22Rv1 (cell line): ENCODE measurements around the gene KRTAP2-4.

ENCODE experiments used
- ZFX ChIP-seq: fragments of 450-650 bp; IDR thresholded peaks from 2 replicates; pipeline ENCODE4 v1.6.1; 2017; ENCODE audit warnings: antibody characterized with exemption, borderline replicate concordance
- TF ChIP-seq, protein P1 (sequence below): fragments of 450-650 bp; IDR thresholded peaks from 2 replicates; pipeline ENCODE4 v1.5.1; 2017; ENCODE audit warnings: mild to moderate bottlenecking

DNA sequence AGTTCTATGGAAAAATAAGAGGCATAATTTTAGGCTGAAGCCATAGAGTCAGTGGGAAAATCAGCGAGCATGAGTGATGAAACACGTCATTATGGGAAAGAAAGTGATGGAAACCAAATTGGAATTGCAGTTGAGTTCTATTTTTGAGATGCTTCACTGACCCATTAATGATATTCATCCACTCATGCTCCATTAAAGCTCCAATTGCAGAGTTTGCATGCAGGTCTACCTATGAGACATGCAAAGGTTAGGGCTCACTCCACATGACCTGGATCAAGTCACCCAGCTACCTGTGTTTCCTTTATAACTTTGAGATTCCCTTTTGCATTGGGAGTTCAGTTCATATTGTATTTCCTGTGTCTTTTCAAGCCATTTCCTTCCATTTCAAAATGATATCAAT, 8.0 kb upstream of the KRTAP2-4 start:
- TF ChIP-seq, protein P1, sequence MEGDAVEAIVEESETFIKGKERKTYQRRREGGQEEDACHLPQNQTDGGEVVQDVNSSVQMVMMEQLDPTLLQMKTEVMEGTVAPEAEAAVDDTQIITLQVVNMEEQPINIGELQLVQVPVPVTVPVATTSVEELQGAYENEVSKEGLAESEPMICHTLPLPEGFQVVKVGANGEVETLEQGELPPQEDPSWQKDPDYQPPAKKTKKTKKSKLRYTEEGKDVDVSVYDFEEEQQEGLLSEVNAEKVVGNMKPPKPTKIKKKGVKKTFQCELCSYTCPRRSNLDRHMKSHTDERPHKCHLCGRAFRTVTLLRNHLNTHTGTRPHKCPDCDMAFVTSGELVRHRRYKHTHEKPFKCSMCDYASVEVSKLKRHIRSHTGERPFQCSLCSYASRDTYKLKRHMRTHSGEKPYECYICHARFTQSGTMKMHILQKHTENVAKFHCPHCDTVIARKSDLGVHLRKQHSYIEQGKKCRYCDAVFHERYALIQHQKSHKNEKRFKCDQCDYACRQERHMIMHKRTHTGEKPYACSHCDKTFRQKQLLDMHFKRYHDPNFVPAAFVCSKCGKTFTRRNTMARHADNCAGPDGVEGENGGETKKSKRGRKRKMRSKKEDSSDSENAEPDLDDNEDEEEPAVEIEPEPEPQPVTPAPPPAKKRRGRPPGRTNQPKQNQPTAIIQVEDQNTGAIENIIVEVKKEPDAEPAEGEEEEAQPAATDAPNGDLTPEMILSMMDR = no peak
- no peak for TF ChIP-seq ZFX
